ENCODE measurements around the gene FGF11. TPM values are rescaled to one million over a fixed set of nuclear protein-coding genes. Genes with fewer than 3 reads are reported as not detected.

FGF11 gene
- polyA plus RNA-seq, 1 of the 3 experiments (the other 2 are of a cell fraction) = 1.9 TPM

GRCh38 chr17:7436556-7437368, 2.5 kb upstream of the FGF11 start:
- Histone ChIP-seq H3K79me2 (ENCODE audit: insufficient read depth) (peaks cover 7% of the 10 kb centered on the region; the same call in 1 of the 2 replicates), H3K4me2 (peak overlapping the region; percentile 91), H3K27ac (ENCODE audit: low read depth in 2 of 2, low read length in 1 of 2) (no peak overlapping the region), H3K9me2 (no peaks in the 10 kb centered on the region), H2AFZ (ENCODE audit: low read depth) (no peak overlapping the region), H3K4me3 (ENCODE audit: low read depth in 2 of 2, low read length in 1 of 2) (peak overlapping the region; percentile 23 to 86; a peak in 2 of 4 replicates), H3K9me3 (no peaks in the 10 kb centered on the region), H4K20me1 (ENCODE audit: insufficient read depth) (no peaks in the 10 kb centered on the region), H3F3A (replicated peaks; ENCODE audit: insufficient read depth) (peaks cover 14% of the 10 kb centered on the region), H3K9ac (no peak overlapping the region), H3K36me3 (replicated peaks in 1 of 2; ENCODE audit: control insufficient read depth in 1 of 2, insufficient read depth in 2 of 2, low read length in 1 of 2) (peaks cover 0 to 4% of the 10 kb centered on the region in 2 experiments), H3K4me1 (ENCODE audit: control insufficient read depth in 1 of 2, insufficient read depth in 2 of 2, low read depth in 1 of 2, low read length in 1 of 2) (peaks cover 0 to 27% of the 10 kb centered on the region in 2 experiments; a peak in 1 of 4 replicates), H3K27me3 (ENCODE audit: insufficient read depth) (no peaks in the 10 kb centered on the region)
- 60% methylated on average over 33 of the region's 92 CpGs for WGBS (ENCODE audit: low lambda C conversion rate)
- POLR2A ChIA-PET = interaction anchor here (1.0 to 1.9 kb wide), 4 partner anchors 33 to 80 kb away, joined by 3 to 11 read pairs (median 4); partner anchors contain the start of genes POLR2A and TMEM256
- TF ChIP-seq SMC3 (IDR thresholded peaks at IDR 0.05; ENCODE audit: low read depth, low read length) = peak; percentile 53; the same call in 1 of the 2 replicates
- no peak for TF ChIP-seq EP300 (IDR thresholded peaks at IDR 0.05; ENCODE audit: borderline replicate concordance in 1 of 2, low read depth in 1 of 2, low read length in 1 of 2)
- TF ChIP-seq CHD2 (IDR thresholded peaks at IDR 0.05; ENCODE audit: low read length, partially characterized antibody) = no peak
- peak; percentile 23; the same call in 1 of the 2 replicates for TF ChIP-seq SIN3A (IDR thresholded peaks at IDR 0.05; ENCODE audit: borderline replicate concordance, low read depth, low read length)
- peak; percentile 63 for TF ChIP-seq RAD21 (IDR thresholded peaks at IDR 0.05; ENCODE audit: low read length)
- TF ChIP-seq TEAD4 (IDR thresholded peaks at IDR 0.05; ENCODE audit: borderline replicate concordance, insufficient read depth) = no peak
- TF ChIP-seq USF2 (IDR thresholded peaks at IDR 0.05; ENCODE audit: borderline replicate concordance, low read depth, low read length) = no peak
- TF ChIP-seq MAX (IDR thresholded peaks at IDR 0.05; ENCODE audit: low read depth) = peak; percentile 34; the same call in 1 of the 2 replicates
- peak; percentile 51 for TF ChIP-seq CTCF (IDR thresholded peaks at IDR 0.05)
- peak; percentile 54 for TF ChIP-seq MXI1 (IDR thresholded peaks at IDR 0.05; ENCODE audit: low read depth, low read length)
- TF ChIP-seq RCOR1 (IDR thresholded peaks at IDR 0.05; ENCODE audit: low read length) = no peak
- no peak for TF ChIP-seq GATA2 (CRISPR knock-in tag; IDR thresholded peaks at IDR 0.05)
- CTCF ChIA-PET = interaction anchor here (0.6 to 3.9 kb wide), 38 partner anchors 9 to 702 kb away, joined by 3 to 27 read pairs (median 4); partner anchors contain the start of genes ACAP1, CHRNB1, NLGN2 and POLR2A
- peak; percentile 80 for DNase-seq

Data from SK-N-SH (cell line).